ENCODE results near the gene MACROD2.

MACROD2 gene

DNA sequence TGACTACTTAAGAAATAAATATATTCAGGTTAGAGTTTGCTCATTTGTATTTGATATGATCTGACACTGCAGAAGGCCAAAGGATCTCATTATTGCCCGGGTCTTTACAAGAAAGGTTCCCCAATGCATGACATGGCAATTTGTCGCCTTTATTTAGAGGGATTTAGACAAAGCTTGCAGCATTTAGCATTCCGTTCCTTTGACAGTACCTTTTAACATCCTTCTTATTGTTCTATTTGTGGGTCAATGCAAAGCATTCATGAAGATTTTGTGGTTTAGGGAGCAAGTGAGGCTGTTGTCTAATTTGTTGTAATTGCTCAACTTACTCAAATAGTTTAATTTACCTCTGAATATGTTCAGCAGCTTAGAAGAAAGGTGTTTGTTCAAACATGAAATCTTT, 572.9 kb downstream of the MACROD2 start:
- H3K36me3 ChIP-seq (ENCODE audit: control insufficient read depth, insufficient read depth, low read length): no peaks in the 10 kb centered on the region
- no peak overlapping the region for H3K4me3 ChIP-seq (ENCODE audit: low read depth, low read length)
- H3K4me2 ChIP-seq (ENCODE audit: low read length): no peak overlapping the region
- H3K79me2 ChIP-seq: no peaks in the 10 kb centered on the region
- no peaks in the 10 kb centered on the region for H3K27me3 ChIP-seq (ENCODE audit: control insufficient read depth, insufficient read depth, low read length)
- H3K9me3 ChIP-seq (ENCODE audit: control insufficient read depth, low read length): no peaks in the 10 kb centered on the region
- H3K27ac ChIP-seq: no peak overlapping the region
- TF ChIP-seq CTCF (IDR thresholded peaks at IDR 0.05): no peak
- H2AFZ ChIP-seq: no peak overlapping the region
- H3K9ac ChIP-seq: no peak overlapping the region
- H3K4me1 ChIP-seq: no peaks in the 10 kb centered on the region

DNA sequence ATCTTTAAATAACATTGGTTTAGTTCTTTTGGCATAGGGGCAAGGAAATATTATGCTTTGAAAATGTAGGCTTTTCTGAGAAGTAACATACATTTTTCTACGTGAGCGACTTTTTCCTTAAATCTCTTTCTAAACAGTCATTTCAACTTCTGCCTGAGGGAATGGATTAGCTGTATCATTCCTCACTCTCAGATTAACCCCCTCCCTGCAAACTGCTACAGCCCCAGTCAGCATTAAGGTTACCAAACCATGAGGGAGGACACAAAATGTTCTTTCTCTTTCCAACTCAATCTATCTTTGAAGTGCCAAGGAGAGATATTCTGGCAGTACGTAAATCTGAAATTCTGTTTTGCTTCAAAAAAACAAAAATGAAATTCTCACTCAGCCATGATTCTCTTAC, 573.4 kb downstream of the MACROD2 start:
- Histone ChIP-seq H3K9me3 (ENCODE audit: control insufficient read depth, low read length) (no peaks in the 10 kb centered on the region), H3K4me3 (ENCODE audit: low read depth, low read length) (no peak overlapping the region), H2AFZ (peak overlapping the region; percentile 14), H3K79me2 (no peaks in the 10 kb centered on the region), H3K4me1 (no peaks in the 10 kb centered on the region), H3K36me3 (ENCODE audit: control insufficient read depth, insufficient read depth, low read length) (no peaks in the 10 kb centered on the region), H3K9ac (no peak overlapping the region), H3K27me3 (ENCODE audit: control insufficient read depth, insufficient read depth, low read length) (no peaks in the 10 kb centered on the region), H3K4me2 (ENCODE audit: low read length) (no peak overlapping the region), H3K27ac (no peak overlapping the region)
- no peak for TF ChIP-seq CTCF (IDR thresholded peaks at IDR 0.05)

DNA sequence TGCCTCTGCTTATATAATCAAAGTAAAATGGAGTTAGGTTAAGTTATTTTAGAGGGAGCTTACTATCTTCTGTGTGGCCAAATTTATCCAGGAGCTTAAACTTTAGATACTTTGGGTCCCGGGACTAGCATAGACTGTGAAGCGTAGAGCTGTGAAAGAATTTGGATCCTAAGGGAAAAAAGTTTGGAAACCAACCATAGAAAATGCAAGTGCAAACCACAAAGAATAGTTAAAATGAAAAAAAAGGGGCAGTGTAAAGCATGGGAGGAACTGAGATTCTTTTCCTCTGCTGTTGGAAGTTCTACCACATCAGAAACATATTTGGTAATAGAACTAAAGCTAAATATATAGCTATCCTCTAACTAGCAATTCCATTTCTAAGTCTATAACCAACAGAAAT, 574.3 kb downstream of the MACROD2 start:
- H3K9ac ChIP-seq: no peak overlapping the region

GRCh38 chr20:14570811-14571210, 575.5 kb downstream of the MACROD2 start:
- Histone ChIP-seq H3K27me3 (ENCODE audit: control insufficient read depth, insufficient read depth, low read length) (no peaks in the 10 kb centered on the region), H3K9ac (no peak overlapping the region), H3K4me3 (ENCODE audit: low read depth, low read length) (no peak overlapping the region), H3K79me2 (no peaks in the 10 kb centered on the region), H3K9me3 (ENCODE audit: control insufficient read depth, low read length) (no peaks in the 10 kb centered on the region), H3K4me1 (peaks cover under 1% of the 10 kb centered on the region), H3K36me3 (ENCODE audit: control insufficient read depth, insufficient read depth, low read length) (no peaks in the 10 kb centered on the region), H2AFZ (no peak overlapping the region), H3K4me2 (ENCODE audit: low read length) (no peak overlapping the region), H3K27ac (no peak overlapping the region)
- TF ChIP-seq CTCF (IDR thresholded peaks at IDR 0.05): no peak

More for the DNA sequence above, 574.3 kb downstream of the MACROD2 start:
- no peaks in the 10 kb centered on the region for H3K27me3 ChIP-seq (ENCODE audit: control insufficient read depth, insufficient read depth, low read length)
- H3K79me2 ChIP-seq: no peaks in the 10 kb centered on the region
- no peak overlapping the region for H3K27ac ChIP-seq
- H3K4me2 ChIP-seq (ENCODE audit: low read length): no peak overlapping the region
- H3K36me3 ChIP-seq (ENCODE audit: control insufficient read depth, insufficient read depth, low read length): no peaks in the 10 kb centered on the region
- H2AFZ ChIP-seq: no peak overlapping the region
- no peaks in the 10 kb centered on the region for H3K4me1 ChIP-seq
- H3K9me3 ChIP-seq (ENCODE audit: control insufficient read depth, low read length): no peaks in the 10 kb centered on the region
- H3K4me3 ChIP-seq (ENCODE audit: low read depth, low read length): no peak overlapping the region
- TF ChIP-seq CTCF (IDR thresholded peaks at IDR 0.05): no peak

DNA sequence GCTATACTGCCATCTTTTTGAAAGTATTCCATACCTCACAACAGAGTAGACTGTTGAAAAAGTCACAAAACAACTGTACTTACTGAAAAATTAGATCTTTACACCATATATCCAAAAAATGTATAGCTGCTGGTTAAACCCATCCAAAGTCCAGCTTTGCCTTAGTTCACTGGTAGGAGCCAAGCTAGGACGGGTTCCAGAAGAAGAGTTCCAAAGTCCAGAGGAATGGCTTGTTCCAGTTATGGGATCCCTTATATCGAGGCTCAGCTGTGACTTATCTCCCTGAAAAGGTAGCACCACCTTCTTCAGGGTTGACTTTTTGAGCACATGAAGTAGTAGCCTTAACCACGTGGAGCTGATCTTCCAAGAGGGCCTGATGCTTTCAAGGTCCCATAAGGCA, 578.4 kb downstream of the MACROD2 start:
- H3K27ac ChIP-seq: no peak overlapping the region
- H3K79me2 ChIP-seq: no peaks in the 10 kb centered on the region

More for the DNA sequence above, 578.4 kb downstream of the MACROD2 start:
- TF ChIP-seq CTCF (IDR thresholded peaks at IDR 0.05): no peak
- Histone ChIP-seq H3K9me3 (ENCODE audit: control insufficient read depth, low read length) (no peaks in the 10 kb centered on the region), H3K27me3 (ENCODE audit: control insufficient read depth, insufficient read depth, low read length) (no peaks in the 10 kb centered on the region), H3K36me3 (ENCODE audit: control insufficient read depth, insufficient read depth, low read length) (no peaks in the 10 kb centered on the region), H3K9ac (no peak overlapping the region), H2AFZ (no peak overlapping the region), H3K4me1 (peaks cover 7% of the 10 kb centered on the region), H3K4me3 (ENCODE audit: low read depth, low read length) (no peak overlapping the region), H3K4me2 (ENCODE audit: low read length) (no peak overlapping the region)

Data from parathyroid adenoma (tissue), 2 donors.